ENCODE data around the gene CLDN10. TPM values are rescaled to one million over a fixed set of nuclear protein-coding genes. Genes with fewer than 3 reads are reported as not detected.

CLDN10 gene
- total RNA-seq, 2 experiments from 2014 or later = not detected

DNA sequence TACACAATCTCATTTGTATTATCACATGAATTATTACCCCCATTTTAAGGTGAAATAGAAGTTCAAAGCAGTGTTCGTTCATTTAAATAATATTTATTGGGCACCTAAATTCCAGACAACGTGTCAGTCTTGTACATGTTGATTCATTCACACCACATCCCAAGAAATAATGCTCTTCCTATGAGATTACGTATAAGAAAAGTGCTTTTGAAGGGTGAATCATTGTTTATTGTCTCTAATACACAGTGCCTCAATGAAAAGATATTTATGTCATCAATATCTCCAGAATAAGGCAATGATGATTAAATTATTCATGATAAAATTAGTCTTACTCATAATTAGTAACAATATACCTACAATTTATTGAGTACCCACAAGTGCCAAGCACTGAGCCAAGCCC, 35.6 kb downstream of the CLDN10 start:
- Mint-ChIP-seq H3K9me3 (no peaks in the 10 kb centered on the region), H3K4me3 (no peak overlapping the region), H3K4me1 (no peaks in the 10 kb centered on the region), H3K36me3 (ENCODE audit: low read depth) (no peaks in the 10 kb centered on the region), H3K27ac (no peak overlapping the region), H3K27me3 (peaks cover 10% of the 10 kb centered on the region)
- no peak for DNase-seq
- POLR2A ChIA-PET = no interaction called here
- CTCF ChIA-PET = no interaction called here

DNA sequence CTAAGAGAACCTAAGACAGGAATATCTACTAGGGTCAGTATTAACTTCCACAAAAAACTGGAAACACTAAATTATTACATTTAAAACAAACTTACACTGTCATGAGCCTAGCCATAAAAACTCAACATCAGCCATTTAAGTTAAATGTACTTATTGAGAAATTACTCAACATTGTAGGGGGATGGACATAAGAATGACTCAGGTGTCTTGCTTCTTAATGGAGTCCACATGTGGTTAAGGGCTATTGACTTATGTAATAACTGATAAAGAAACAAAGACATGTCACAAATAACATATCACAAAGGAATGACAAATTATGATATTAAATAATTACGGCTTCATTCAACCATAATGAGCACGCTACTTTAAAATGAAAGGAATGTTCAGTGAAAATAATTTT, 36.2 kb downstream of the CLDN10 start:
- Mint-ChIP-seq H3K9me3 (no peaks in the 10 kb centered on the region), H3K4me3 (no peak overlapping the region), H3K4me1 (no peaks in the 10 kb centered on the region)

DNA sequence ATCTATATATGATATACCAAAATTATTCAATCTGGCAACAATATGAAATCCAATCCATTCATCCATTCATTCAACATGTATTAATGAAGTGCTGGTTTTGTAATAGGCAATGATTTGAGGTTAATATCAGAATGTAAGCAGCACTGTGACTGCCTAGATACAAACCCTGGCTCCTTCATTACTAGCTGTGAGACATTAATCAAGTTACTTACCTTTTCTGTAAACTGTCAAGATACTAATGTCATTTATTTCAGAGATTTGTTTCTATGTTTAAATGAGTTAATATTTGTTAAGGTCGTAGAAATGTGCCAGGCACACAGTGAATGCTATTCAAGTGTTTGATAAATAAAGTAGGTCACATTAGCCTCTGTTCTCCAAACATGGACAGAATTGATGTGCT, 40.9 kb downstream of the CLDN10 start:
- DNase-seq = no peak
- ChIA-PET CTCF (interaction anchor here (1.2 kb wide), 1 partner anchor 31 kb away, joined by 4 read pairs; no protein-coding TSS in a partner anchor), POLR2A (no interaction called here)
- H3K4me1 Mint-ChIP-seq = no peaks in the 10 kb centered on the region
- H3K9me3 Mint-ChIP-seq = no peaks in the 10 kb centered on the region
- H3K4me3 Mint-ChIP-seq = no peak overlapping the region
- H3K36me3 Mint-ChIP-seq (ENCODE audit: low read depth) = no peaks in the 10 kb centered on the region
- peaks cover 19% of the 10 kb centered on the region for H3K27me3 Mint-ChIP-seq
- no peak overlapping the region for H3K27ac Mint-ChIP-seq

More for the DNA sequence above, 36.2 kb downstream of the CLDN10 start:
- Mint-ChIP-seq H3K27ac (no peak overlapping the region), H3K27me3 (peaks cover 10% of the 10 kb centered on the region), H3K36me3 (ENCODE audit: low read depth) (no peaks in the 10 kb centered on the region)
- no peak for DNase-seq
- ChIA-PET CTCF (no interaction called here), POLR2A (no interaction called here)

DNA sequence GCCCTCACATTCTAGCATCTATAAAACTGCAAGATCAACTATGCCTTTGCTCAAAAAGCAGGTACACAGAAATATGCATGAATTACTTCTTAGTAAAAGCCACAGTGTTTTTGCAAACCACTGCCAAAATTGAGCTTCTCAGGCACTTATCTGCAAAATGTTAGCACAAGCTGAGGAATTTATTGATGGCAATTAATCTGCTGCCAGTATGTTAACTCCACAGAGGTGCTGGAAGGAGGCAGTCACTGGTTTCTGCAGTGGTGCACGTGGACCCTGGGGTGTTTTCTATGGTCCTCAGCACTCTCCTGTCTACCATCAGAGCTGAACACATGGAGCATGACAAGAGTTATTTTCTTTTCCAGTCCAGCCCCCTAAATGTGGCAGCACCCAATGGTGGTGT, 44.2 kb downstream of the CLDN10 start:
- no peak for DNase-seq
- Mint-ChIP-seq H3K4me1 (no peaks in the 10 kb centered on the region), H3K4me3 (no peak overlapping the region), H3K36me3 (ENCODE audit: low read depth) (no peaks in the 10 kb centered on the region), H3K27me3 (peaks cover 13% of the 10 kb centered on the region), H3K9me3 (no peaks in the 10 kb centered on the region), H3K27ac (no peak overlapping the region)
- ChIA-PET POLR2A (no interaction called here), CTCF (no interaction called here)

DNA sequence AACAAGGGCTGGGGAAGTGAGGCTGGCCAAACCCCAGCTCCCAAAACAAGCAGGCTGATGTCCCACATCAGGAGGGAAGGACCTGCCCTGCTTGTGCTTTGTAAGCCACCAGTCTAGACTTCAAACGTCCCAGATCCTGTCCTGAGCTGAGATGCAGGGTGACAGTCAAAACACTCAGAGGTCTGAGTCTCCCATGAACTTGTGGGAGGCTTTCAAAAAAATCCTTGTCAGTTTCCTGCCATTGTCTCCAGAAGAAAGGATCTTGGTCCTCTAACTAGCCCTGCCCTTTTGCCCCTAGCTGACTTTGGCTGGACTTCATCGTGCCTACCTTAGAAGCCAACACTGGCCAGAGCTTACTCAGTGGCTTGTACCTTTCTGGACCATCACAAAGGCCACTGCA, 48.7 kb downstream of the CLDN10 start:
- H3K4me1 Mint-ChIP-seq = no peaks in the 10 kb centered on the region

DNA sequence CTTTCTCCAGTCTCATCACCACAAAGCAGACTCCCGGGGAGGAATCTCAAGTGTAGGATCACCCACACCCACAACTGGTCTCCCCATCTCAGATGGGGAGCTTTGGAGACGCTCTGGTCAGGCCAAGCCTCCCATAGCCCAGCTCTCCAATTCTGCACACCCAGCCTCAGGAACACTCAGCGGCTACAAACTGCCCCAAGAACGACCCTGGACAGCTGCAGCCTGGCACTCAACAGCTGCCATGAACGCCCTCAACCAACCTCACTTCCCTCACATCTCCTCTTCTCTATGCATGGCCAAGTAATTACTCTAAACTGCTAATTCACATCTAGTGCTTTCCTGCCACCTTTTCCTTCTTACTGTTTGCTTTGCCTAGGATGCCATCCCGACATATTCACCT, 49.4 kb downstream of the CLDN10 start:
- Mint-ChIP-seq H3K4me3 (no peak overlapping the region), H3K4me1 (no peaks in the 10 kb centered on the region), H3K36me3 (ENCODE audit: low read depth) (no peaks in the 10 kb centered on the region), H3K27ac (no peak overlapping the region), H3K27me3 (no peaks in the 10 kb centered on the region), H3K9me3 (no peaks in the 10 kb centered on the region)
- POLR2A ChIA-PET = no interaction called here
- CTCF ChIA-PET = no interaction called here
- no peak for DNase-seq

More for the DNA sequence above, 48.7 kb downstream of the CLDN10 start:
- DNase-seq = no peak
- Mint-ChIP-seq H3K27me3 (no peaks in the 10 kb centered on the region), H3K36me3 (ENCODE audit: low read depth) (no peaks in the 10 kb centered on the region), H3K4me3 (no peak overlapping the region), H3K27ac (no peak overlapping the region), H3K9me3 (no peaks in the 10 kb centered on the region)
- ChIA-PET CTCF (no interaction called here), POLR2A (no interaction called here)

DNA sequence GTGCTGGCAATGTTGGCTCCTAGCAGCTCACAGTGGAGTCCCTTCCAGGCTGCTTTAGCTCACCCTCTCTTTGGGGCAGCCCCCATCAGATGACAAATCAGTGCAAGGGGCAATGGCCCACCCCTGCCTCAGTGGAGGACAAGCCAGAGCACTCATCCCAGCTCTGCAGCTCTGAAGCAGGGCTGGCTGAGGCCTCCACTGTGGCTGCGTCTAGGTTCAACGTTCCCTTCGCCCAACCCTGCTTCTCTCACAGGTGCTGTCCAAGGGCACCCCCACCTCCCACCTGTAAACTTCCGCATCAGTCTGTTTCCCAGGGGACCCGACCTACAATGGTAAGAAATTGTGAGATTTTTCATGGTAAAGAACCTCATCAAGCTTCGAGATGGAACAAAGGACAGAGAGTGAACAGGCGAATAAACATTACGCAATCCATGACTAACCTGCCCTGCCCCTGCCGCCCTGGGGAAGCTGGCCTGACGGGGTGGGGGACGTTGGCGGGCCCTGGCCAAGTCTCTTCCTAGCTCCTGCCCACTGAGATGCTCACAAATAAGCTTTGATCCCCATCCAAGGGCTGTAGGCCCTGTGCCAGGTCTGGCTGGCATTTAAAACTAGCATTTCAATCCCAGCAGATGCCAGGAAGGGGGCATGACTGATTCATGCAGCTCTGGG, 51.5 kb downstream of the CLDN10 start:
- no peak overlapping the region for H3K27ac Mint-ChIP-seq
- DNase-seq = no peak
- peaks cover 6% of the 10 kb centered on the region for H3K27me3 Mint-ChIP-seq
- H3K36me3 Mint-ChIP-seq (ENCODE audit: low read depth) = no peaks in the 10 kb centered on the region
- H3K9me3 Mint-ChIP-seq = no peaks in the 10 kb centered on the region
- POLR2A ChIA-PET = no interaction called here
- CTCF ChIA-PET = no interaction called here
- H3K4me3 Mint-ChIP-seq = no peak overlapping the region
- H3K4me1 Mint-ChIP-seq = no peaks in the 10 kb centered on the region

DNA sequence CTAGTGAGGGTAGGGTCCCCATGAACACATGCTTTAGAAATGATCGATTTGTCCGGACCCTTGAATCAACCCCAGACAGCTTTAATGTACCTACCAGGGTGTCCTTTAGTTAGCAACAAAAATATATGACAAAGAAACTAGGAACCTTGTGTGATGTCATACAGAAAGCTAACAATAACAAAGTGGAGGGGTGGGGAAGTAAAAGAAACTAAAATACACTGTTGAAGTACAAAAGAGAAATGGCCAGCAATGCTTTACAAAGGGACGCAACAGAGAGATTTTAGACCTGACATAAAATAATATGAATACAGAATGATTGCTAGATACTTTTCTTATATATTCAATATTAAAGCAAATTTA, 52.0 kb downstream of the CLDN10 start:
- Mint-ChIP-seq H3K27me3 (peaks cover 6% of the 10 kb centered on the region), H3K4me1 (no peaks in the 10 kb centered on the region), H3K9me3 (no peaks in the 10 kb centered on the region), H3K36me3 (ENCODE audit: low read depth) (no peaks in the 10 kb centered on the region), H3K27ac (no peak overlapping the region), H3K4me3 (no peak overlapping the region)
- POLR2A ChIA-PET = no interaction called here
- CTCF ChIA-PET = no interaction called here
- DNase-seq = no peak

DNA sequence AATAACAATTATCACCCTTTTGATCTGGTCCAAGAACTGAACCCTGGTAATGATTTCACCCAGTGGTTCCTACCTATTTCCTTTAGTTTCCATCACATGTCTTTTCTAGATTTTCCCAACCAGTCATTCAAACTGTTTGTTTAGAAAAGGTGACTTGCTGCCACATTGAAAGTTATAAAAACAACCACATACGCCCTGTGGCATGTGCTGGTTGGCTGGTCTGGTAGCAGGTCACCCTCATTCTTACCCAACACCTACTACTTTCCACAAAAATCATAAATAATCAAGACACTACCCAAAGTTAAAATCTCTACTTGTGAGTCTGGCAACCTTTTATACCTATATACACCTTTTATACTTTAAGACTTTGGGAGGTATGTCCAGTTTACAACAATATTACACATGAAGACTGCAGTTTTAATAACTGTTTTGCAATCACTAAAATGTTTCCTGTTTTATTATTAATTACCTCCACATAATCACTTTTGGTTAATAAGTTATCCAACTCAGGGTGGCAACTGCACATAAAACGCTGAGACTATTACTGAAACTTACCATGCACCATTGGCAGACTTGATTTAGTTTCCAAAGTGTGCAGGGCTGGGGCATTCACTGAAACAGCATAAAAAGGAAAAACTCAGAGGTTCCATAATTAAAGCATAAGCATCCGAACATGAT, 53.1 kb downstream of the CLDN10 start:
- Mint-ChIP-seq H3K9me3 (no peaks in the 10 kb centered on the region), H3K36me3 (ENCODE audit: low read depth) (no peaks in the 10 kb centered on the region), H3K4me1 (no peaks in the 10 kb centered on the region), H3K27me3 (peaks cover 7% of the 10 kb centered on the region), H3K27ac (no peak overlapping the region), H3K4me3 (no peak overlapping the region)
- ChIA-PET POLR2A (no interaction called here), CTCF (no interaction called here)
- no peak for DNase-seq

DNA sequence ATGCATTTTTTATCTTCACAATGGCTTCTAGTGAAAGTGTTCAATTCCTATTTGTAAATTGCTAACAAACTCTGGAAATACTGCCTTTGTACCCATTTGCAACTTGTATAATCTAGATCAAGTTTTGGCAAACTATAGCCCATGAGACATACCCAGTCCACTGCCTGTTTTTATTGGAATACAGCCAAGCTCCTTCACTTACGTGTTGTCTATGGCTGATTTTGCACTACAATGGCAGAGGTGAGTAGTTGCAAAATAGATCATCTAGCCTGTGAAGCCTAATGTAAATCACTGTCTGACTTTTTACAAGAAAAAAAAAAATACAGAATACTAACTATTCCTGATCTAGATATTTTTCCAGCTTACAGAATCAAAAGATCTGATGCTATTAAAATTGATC, 54.8 kb downstream of the CLDN10 start:
- Mint-ChIP-seq H3K4me3 (no peak overlapping the region), H3K36me3 (ENCODE audit: low read depth) (no peaks in the 10 kb centered on the region), H3K27ac (no peak overlapping the region), H3K27me3 (peaks cover 7% of the 10 kb centered on the region), H3K9me3 (no peaks in the 10 kb centered on the region), H3K4me1 (no peaks in the 10 kb centered on the region)
- POLR2A ChIA-PET = no interaction called here
- CTCF ChIA-PET = no interaction called here
- no peak for DNase-seq

DNA sequence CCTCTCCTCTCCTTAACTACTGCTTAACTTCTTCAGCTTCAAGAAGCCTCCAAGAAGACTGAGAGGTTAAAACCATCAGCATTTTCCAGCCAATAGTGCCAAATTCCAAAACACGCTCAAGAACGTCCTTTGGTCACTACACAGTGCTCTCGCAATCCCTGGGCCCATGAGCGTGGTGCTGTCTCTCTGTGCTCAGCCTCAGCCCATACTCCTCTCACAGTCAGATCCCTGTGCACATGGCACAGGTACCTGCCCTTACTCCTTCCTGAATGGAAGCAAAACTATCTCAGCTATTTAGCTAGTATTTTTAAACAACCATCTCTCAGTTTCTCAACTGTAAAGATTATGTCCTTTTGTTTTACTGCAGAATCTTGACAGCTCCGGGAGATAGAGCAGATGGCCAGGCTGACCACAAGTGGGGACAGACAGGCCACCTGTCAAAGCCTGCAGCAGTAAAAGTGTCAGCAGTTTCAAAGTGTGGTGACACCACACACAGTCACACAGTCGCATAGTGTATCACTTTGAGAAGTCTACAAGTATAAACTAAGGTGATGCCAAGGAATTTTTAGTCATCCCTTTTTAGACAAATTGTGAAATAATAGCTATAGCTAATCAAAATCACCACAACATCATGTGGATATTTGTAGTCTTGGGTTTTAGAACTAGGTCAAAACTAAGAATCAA, 56.3 kb downstream of the CLDN10 start:
- H3K36me3 Mint-ChIP-seq (ENCODE audit: low read depth) = no peaks in the 10 kb centered on the region
- H3K9me3 Mint-ChIP-seq = no peaks in the 10 kb centered on the region
- H3K4me3 Mint-ChIP-seq = no peak overlapping the region
- POLR2A ChIA-PET = no interaction called here
- CTCF ChIA-PET = interaction anchor here (1.5 kb wide), 1 partner anchor 15 kb away, joined by 4 read pairs; no protein-coding TSS in a partner anchor
- no peaks in the 10 kb centered on the region for H3K4me1 Mint-ChIP-seq
- DNase-seq = no peak
- no peak overlapping the region for H3K27ac Mint-ChIP-seq
- H3K27me3 Mint-ChIP-seq = peaks cover 7% of the 10 kb centered on the region

DNA sequence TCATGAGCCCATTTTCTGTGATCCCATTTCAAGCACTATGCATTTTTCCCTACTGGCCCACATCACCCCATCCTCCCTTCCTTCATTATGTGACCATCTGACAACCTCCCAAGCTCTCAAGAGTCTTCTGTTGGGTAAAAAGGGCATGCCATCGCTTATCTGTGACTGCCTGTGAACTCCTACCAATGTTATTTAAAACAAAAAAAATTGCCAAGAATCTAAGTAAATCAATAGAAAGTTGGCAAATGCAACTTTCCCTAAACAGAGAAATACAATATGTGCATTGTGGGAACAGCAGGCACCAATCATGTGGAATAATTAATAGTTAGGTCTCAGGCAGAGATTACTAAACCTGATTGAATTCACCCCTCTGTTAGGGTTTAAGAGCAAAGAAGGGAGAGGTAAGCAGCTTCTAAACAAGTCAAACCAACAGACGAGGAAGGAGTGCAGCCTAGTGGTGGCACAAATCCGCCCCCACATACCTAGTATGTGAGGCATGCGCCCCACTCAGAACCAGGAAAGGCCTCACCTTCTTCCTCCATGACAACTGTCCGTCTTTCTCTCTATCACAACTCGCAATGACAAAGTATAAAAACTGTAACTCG, 62.2 kb downstream of the CLDN10 start:
- peaks cover 2% of the 10 kb centered on the region for H3K27me3 Mint-ChIP-seq
- CTCF ChIA-PET = interaction anchor here (1.5 kb wide), 1 partner anchor 9 kb away, joined by 5 read pairs; no protein-coding TSS in a partner anchor
- POLR2A ChIA-PET = no interaction called here
- DNase-seq = no peak
- no peak overlapping the region for H3K4me3 Mint-ChIP-seq
- no peak overlapping the region for H3K27ac Mint-ChIP-seq
- H3K4me1 Mint-ChIP-seq = no peaks in the 10 kb centered on the region
- no peaks in the 10 kb centered on the region for H3K36me3 Mint-ChIP-seq (ENCODE audit: low read depth)
- H3K9me3 Mint-ChIP-seq = no peaks in the 10 kb centered on the region

DNA sequence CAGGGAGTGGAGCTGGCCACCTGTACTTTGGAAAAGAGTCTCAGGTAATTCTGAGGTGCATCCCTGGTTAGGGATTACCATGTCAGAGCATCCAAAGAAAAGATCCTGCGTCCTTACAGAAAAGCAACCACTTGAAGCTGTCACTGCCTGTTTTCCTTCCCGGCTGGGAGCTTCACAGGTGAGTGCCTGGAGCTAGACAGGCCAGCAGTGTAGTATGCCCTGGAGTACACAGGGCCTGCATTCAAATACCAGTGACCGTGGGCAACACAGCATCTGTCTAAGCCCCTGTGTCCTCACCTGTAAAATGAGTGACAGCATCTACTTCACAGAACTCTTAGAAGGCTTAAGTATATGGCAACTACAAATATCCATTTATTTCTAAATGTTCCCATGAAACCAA, 63.0 kb downstream of the CLDN10 start:
- H3K4me3 Mint-ChIP-seq = no peak overlapping the region
- no peaks in the 10 kb centered on the region for H3K9me3 Mint-ChIP-seq
- POLR2A ChIA-PET = no interaction called here
- no peak overlapping the region for H3K27ac Mint-ChIP-seq
- no peak for DNase-seq
- H3K36me3 Mint-ChIP-seq (ENCODE audit: low read depth) = no peaks in the 10 kb centered on the region
- CTCF ChIA-PET = interaction anchor here (0.9 to 1.5 kb wide), 3 partner anchors 8 to 219 kb away, joined by 3 to 5 read pairs (median 3); no protein-coding TSS in a partner anchor
- H3K27me3 Mint-ChIP-seq = peaks cover 5% of the 10 kb centered on the region
- no peaks in the 10 kb centered on the region for H3K4me1 Mint-ChIP-seq
